Activated CD8-positive, alpha-beta memory T cell treated with anti-CD3 and anti-CD28 coated beads, Interleukin-2, amount 50 U/mL, for 24 hours (primary cell): Measurements from ENCODE around the gene ODAD3.

Experiments
- DNase-seq: peaks from one replicate; pipeline ENCODE4 v3.0.0-alpha.2; 2020; ENCODE audit errors: extremely low read depth

The ODAD3 gene

DNA sequence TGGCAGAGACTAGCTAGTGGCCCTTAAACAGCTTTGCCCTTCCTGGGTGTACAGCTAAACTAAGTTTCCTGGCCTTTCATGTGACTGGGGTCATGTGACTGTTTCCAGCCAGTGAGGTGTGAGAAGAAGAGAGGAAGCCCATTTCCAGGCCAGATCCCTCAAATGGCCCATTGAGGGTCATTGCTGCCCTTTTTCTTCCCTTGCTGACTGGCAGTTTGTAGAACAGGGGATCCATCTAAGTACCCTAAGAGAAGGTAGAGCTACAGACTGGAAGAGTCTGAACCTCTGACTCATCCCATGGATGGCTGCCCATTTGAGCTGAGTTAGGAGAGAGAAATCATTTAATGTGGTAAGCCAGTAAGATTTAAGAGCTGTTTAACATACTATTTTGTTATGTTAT is 57.7 kb downstream of the ODAD3 start:
- no peak for DNase-seq

DNA sequence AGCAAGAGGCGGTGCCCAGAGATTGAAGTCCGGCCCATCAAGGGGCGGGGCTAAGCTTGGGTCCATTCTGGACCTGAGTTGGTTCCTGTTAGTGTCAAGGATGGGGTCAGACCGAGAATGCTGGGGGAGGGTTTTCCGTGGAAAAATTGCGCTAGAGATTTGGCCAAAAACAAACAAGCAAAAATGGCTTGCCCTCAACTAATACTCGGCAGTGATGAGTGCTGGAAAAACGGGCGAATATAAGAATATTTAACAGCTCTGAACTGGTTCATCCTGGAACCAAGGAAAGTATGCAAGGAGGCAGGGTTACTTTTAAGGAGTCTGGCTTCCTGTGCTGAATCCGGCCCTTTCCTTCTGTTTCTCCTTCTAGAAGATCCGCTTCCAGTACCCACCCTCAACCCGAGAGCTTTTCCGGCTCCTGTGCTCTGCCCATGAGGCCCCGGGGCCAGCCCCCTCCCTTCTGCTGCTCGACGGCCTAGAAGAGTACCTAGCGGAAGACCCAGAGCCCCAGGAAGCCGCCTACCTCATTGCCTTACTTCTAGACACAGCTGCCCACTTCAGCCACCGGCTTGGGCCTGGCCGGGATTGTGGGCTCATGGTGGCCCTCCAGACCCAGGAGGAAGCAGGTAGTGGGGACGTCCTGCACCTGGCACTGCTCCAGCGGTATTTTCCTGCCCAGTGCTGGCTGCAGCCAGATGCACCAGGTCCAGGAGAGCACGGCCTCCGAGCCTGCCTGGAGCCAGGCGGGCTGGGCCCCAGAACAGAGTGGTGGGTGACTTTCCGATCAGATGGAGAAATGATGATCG is 59.6 kb downstream of the ODAD3 start:
- peak; percentile 30 for DNase-seq

DNA sequence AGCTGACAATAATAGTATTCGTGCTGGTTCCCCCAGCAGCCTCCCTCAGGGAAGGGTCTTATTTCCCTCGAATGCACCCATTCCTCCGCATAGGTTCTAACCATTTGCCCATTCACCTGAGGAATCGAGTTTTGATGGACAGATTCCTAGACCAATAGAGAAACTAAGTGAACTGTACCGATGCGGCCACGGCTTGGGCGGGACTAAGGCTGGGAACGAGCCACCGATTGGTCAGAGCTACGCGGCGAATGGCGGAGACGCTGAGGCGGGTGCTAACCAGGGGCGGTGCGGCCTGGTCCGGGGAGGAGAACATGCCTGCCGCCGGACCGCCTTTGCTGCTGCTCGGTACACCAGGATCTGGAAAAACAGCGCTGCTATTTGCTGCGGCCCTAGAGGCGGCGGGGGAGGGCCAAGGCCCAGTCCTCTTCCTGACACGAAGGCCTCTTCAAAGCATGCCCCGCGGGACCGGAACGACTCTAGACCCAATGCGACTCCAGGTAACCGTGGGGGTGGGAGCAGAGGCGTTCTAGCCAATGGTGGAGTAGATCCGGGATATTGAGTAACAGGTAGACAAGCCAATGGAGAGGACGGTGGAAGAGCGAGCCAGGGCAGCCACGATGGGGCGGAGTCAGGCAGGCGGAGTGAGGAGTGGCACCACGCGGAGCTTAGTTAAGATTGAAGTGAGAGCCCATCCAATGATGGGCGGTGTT is 60.3 kb downstream of the ODAD3 start, which contains the start of gene SWSAP1:
SWSAP1 (plus strand) TSS at position 234 of the 710 bp plus-strand sequence; CDS start at position 249, 15 bp downstream.
- peak; percentile 91 for DNase-seq

DNA sequence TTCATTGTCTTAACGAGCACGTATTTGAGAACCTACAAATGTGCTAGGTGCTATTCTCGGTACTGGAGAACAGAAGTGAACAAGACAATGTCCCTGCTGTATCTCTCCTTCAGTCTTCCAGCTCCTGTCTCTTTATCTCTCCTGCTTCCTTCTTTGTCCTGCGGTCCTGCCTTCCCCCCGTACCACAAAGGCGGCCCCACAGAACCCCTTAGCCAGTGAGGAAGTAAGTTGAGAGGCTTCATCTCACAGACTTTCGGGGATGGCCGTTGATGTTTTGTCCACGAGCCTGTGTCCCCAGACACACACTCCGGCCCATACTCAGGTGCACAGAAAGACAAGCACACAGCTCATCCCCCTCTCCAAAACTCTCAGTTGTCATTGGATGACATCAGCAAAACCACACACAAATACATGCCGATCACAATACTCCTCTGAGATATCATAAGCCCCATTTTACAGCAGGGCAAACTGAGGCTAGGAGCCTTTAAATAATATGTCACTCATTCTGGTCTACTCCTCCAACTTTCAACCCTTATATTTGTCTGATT is 61.0 kb downstream of the ODAD3 start:
- no peak for DNase-seq

DNA sequence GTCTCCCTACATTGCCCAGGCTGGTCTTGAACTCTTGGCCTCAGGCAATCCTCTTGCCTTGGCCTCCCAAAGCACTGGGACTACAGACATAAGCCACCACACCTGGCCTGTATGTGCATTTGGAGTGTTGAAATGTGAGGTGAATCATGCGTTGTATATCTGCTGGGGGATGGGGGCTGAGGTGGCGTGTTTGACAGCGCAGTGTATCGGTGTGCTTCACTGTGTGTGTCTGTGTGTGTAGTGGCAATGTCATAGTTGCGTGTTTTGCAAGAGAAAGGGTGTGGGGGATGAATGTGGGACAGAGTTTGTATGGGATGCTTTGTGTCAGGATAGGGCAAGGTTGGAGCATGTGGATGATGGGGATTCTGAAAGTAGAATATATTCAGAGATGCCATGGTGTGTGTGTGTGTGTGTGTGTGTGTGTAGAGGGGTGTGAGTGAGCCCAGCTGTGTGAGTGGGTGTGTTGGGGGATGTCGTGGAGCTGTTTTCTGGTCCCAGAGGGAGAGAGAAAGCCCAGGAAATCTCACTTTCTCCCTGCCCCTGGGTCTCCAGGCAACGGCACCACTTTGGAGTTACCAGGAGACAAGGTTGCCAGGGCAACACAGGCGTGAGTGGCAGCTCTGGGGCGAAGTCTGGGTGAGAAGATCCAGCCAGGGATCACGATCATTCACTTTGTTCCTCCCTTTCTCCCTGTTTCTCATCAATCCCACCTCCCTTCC is 61.6 kb downstream of the ODAD3 start:
- no peak for DNase-seq

DNA sequence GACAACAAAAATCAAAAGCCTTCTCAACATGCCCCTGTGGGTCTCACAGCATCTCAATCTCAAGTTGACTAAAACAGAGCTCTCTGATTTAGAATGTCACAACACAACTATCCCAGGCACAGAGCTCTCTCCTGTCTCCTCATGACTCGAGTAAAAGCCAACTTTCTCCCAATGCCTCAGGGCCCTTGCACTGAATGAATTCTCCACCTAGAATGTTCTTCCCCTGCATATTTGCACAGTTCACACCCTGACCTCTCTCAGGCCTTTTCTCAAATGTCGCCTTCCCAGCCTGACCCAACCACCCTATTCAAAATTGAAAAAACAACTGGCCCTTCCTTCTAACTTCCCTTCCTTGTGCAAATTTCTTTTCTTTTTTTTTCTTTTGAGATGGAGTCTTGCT is 64.2 kb downstream of the ODAD3 start:
- no peak for DNase-seq
